ENCODE data around the gene MCM5.
"Not testable (repeated sequence)": the region's sequence is repeated elsewhere in the genome, so short reads cannot be mapped to it uniquely, and the experiment has no call there.

Gene MCM5

GRCh38 chr22:35454416-35455054, 54.6 kb downstream of the MCM5 start:
- no peak for DNase-seq (ENCODE audit: low spot score)
- TF ChIP-seq CTCF (IDR thresholded peaks at IDR 0.05; ENCODE audit: extremely low read depth, missing control alignments): no peak

- no peak for TF ChIP-seq CTCF (IDR thresholded peaks at IDR 0.05; ENCODE audit: extremely low read depth, missing control alignments)
- DNase-seq (ENCODE audit: low spot score): no peak
These were observed 55.6 kb downstream of the MCM5 start for GRCh38 chr22:35455529-35455928.

- no peak for TF ChIP-seq CTCF (IDR thresholded peaks at IDR 0.05; ENCODE audit: extremely low read depth, missing control alignments)
- no peak for DNase-seq (ENCODE audit: low spot score)
These were observed 56.8 kb downstream of the MCM5 start for GRCh38 chr22:35456757-35457156.

DNA sequence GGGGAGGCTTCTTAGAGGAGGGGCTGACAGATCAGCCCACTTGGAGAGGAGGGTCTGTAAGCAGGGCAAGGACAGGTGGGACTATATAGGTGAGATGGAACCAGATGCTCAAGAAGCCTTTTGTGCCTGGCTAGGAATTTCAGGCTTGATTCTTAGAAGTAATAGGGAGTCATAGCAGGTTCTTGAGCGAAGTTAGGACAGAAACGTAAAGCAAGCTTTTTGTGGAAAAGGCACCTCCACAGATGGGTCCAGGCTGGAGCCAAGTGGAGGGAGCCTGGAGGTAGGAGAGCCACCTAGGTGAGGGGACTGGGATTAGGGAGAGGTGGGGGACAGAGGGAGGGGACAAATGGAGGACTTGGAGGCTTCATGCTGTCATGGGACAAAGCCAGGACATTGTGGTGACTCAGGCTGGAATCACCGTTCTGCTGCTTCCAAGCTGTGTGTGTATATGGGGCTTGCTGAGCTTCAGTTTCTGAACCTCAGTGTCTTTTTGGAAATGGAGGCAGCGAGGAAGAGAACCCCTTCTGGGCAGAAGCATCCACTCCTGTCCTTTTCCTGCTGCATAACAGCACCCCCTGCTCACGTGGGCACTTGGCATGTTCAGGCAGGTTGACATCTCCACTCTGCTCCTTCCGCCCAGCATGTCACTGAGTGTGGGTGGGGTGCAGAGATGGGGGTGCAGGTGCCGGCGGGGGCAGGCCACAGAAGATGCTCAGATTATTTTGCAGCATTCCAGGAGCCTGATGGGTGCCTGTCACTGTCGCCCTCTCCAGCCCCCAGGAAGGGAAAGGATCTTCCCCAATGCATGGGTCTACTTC, 58.0 kb downstream of the MCM5 start:
- DNase-seq (ENCODE audit: low spot score): no peak
- no peak for TF ChIP-seq CTCF (IDR thresholded peaks at IDR 0.05; ENCODE audit: extremely low read depth, missing control alignments)

GRCh38 chr22:35458547-35459422, 58.8 kb downstream of the MCM5 start:
- no peak for TF ChIP-seq CTCF (IDR thresholded peaks at IDR 0.05; ENCODE audit: extremely low read depth, missing control alignments)
- no peak for DNase-seq (ENCODE audit: low spot score)

DNA sequence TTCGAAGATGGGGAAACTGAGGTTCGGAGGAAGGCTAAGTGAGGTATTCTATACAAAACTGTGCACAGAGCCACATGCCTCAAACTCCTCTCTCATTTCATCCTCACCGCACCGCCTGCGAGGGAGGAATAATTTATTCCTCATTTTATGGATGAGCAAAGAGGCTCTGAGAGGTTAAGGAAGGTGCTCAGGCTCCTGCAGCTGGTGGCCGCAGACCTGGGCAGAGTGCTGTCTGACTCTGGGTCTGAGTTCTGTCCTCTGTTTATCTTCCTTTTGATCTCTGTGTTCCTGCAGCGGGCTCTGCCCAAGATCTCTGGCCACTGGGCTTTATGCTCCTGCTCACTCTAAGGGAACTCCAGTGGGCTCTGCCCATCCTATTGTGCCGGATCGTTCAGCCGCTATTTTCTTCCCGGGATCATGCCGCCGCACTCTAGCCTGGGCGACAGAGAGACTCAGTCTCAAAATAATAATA, 59.5 kb downstream of the MCM5 start:
- no peak for DNase-seq (ENCODE audit: low spot score)
- no peak for TF ChIP-seq CTCF (IDR thresholded peaks at IDR 0.05; ENCODE audit: extremely low read depth, missing control alignments)

GRCh38 chr22:35459976-35460375, 60.0 kb downstream of the MCM5 start:
- DNase-seq (ENCODE audit: low spot score): not testable (repeated sequence)

Data from GM20000 (cell line).